Measurements from ENCODE around the gene UBR4. TPM values are rescaled to one million over a fixed set of nuclear protein-coding genes. Genes with fewer than 3 reads are reported as not detected.

Gene UBR4
- total RNA-seq, 1 experiment from 2014 or later = 66.5 TPM

- no peak for DNase-seq (ENCODE audit: low spot score)
Measured at GRCh38 chr1:19036813-19037605, 173.1 kb downstream of the UBR4 start.

- DNase-seq (ENCODE audit: low spot score) = no peak
Measured at GRCh38 chr1:19036041-19036812, 173.8 kb downstream of the UBR4 start.

- no peak for DNase-seq (ENCODE audit: low spot score)
Measured at GRCh38 chr1:19035377-19036040, 174.6 kb downstream of the UBR4 start.

- DNase-seq (ENCODE audit: low spot score) = no peak
Measured at GRCh38 chr1:19034721-19035120, 175.3 kb downstream of the UBR4 start.

GRCh38 chr1:19033926-19034680 lies 176.0 kb downstream of the UBR4 start:
- DNase-seq (ENCODE audit: low spot score) = peak; percentile 57

GRCh38 chr1:19033515-19033839 lies 176.6 kb downstream of the UBR4 start:
- DNase-seq (ENCODE audit: low spot score) = no peak

GRCh38 chr1:19032701-19033514 lies 177.2 kb downstream of the UBR4 start:
- DNase-seq (ENCODE audit: low spot score) = no peak

- no peak for DNase-seq (ENCODE audit: low spot score)
Measured at GRCh38 chr1:19032413-19032695, 177.7 kb downstream of the UBR4 start.

- no peak for DNase-seq (ENCODE audit: low spot score)
Measured at GRCh38 chr1:19029191-19030085, 180.6 kb downstream of the UBR4 start.

- no peak for DNase-seq (ENCODE audit: low spot score)
Measured at GRCh38 chr1:19028546-19029129, 181.4 kb downstream of the UBR4 start.

GRCh38 chr1:19028110-19028509 lies 182.0 kb downstream of the UBR4 start:
- DNase-seq (ENCODE audit: low spot score) = no peak

Other genes starting within 250 kb of the UBR4 start
- 31.9 and 35.8 TPM in 2 replicates for gene EMC1, start 41.3 kb upstream of the UBR4 start, total RNA-seq (2014; rRNA removed; shearing (Covaris generic))
- gene MRTO4, start 41.5 kb upstream of the UBR4 start, total RNA-seq (2014; rRNA removed; shearing (Covaris generic)) = 44.6 and 51.9 TPM in 2 replicates
- gene AKR7A3, start 78.5 kb upstream of the UBR4 start, total RNA-seq (2014; rRNA removed; shearing (Covaris generic)) = 0.12 TPM in 1 of 2 replicates, not detected in the other
- gene AKR7A2, start 101.9 kb upstream of the UBR4 start, total RNA-seq (2014; rRNA removed; shearing (Covaris generic)) = 90.9 and 96.0 TPM in 2 replicates
- 18.3 and 20.5 TPM in 2 replicates for gene SLC66A1, start 102.1 kb upstream of the UBR4 start, total RNA-seq (2014; rRNA removed; shearing (Covaris generic))

All from A172 (cell line).